IMR-90 (cell line): ENCODE measurements around the gene ALLC. TPM values are rescaled to one million over a fixed set of nuclear protein-coding genes. Genes with fewer than 3 reads are reported as not detected.

ENCODE experiments used
- ATAC-seq: fragments of 200-7000 bp; cut with Tn5 transposase; 2 replicates; pipeline ENCODE4 v1.9.1; 2020; ENCODE audit warnings: low read depth, mild to moderate bottlenecking, moderate library complexity
- BruUV-seq: library from RNA; stranded (reverse); fragments of 400-500 nt; replicated peaks from 2 replicates; lab custom pipeline; 2021; lab: Mats Ljungman, UMichigan
- CTCF ChIA-PET: fragments of 300-600 bp; formaldehyde crosslinking; extraction: SDS; loops from one replicate; lab custom pipeline; 2021; ENCODE audit warnings: antibody characterized with exemption; lab: Yijun Ruan, JAX
- POLR2A ChIA-PET: fragments of 300-600 bp; sonication (Branson Sonifier 250); formaldehyde crosslinking; loops from one replicate; lab custom pipeline; 2022; ENCODE audit warnings: antibody characterized with exemption; ENCODE audit not compliant: unreplicated experiment; lab: Charles Lee
- DNase-seq: peaks from one replicate; pipeline ENCODE4 v3.0.0; 2013
- H2AFZ ChIP-seq: replicated peaks from 2 replicates; pipeline ENCODE3; 2013; ENCODE audit warnings: low read length, mild to moderate bottlenecking; ENCODE audit not compliant: poor library complexity
- H2AK5ac ChIP-seq: 2 replicates; pipeline ENCODE4 v1.6.1; 2013; ENCODE audit warnings: low read depth, low read length, inconsistent platforms
- H2AK9ac ChIP-seq: replicated peaks from 2 replicates; pipeline ENCODE3; 2013; ENCODE audit warnings: mild to moderate bottlenecking, low read depth, low read length, moderate library complexity; ENCODE audit not compliant: poor library complexity
- H2BK120ac ChIP-seq: 2 replicates; pipeline ENCODE4 v1.6.1; 2013; ENCODE audit warnings: low read depth, low read length, inconsistent platforms
- H2BK15ac ChIP-seq: 3 replicates; pipeline ENCODE4 v1.6.1; 2013; ENCODE audit warnings: low read depth, low read length, inconsistent platforms
- H2BK20ac ChIP-seq: 2 replicates; pipeline ENCODE4 v1.6.1; 2013; ENCODE audit warnings: low read depth, mild to moderate bottlenecking, inconsistent platforms, low read length, moderate library complexity
- H2BK5ac ChIP-seq: 2 replicates; pipeline ENCODE4 v1.6.1; 2013; ENCODE audit warnings: mild to moderate bottlenecking, low read depth, low read length, inconsistent platforms; ENCODE audit not compliant: poor library complexity, severe bottlenecking
- H3K14ac ChIP-seq: replicated peaks from 2 replicates; pipeline ENCODE4 v1.6.1; 2013; ENCODE audit warnings: low read depth, low read length, inconsistent platforms
- H3K18ac ChIP-seq: 2 replicates; pipeline ENCODE4 v1.6.1; 2013; ENCODE audit warnings: low read depth, low read length, control low read depth
- H3K23ac ChIP-seq: 2 replicates; pipeline ENCODE4 v1.6.1; 2013; ENCODE audit warnings: low read depth, low read length, inconsistent platforms
- H3K27ac ChIP-seq: 2 replicates; pipeline ENCODE4 v1.5.1; 2013; ENCODE audit warnings: mild to moderate bottlenecking, control low read depth, low read length; ENCODE audit not compliant: insufficient read depth
- H3K27me3 ChIP-seq: 2 replicates; pipeline ENCODE4 v1.6.1; 2013; ENCODE audit warnings: low read length; ENCODE audit not compliant: control insufficient read depth, insufficient read depth
- H3K36me3 ChIP-seq: 2 replicates; pipeline ENCODE4 v1.6.1; 2013; ENCODE audit warnings: low read length, mixed read lengths; ENCODE audit not compliant: control insufficient read depth, insufficient read depth
- H3K4ac ChIP-seq: 2 replicates; pipeline ENCODE4 v1.6.1; 2013; ENCODE audit warnings: low read depth, low read length, inconsistent platforms
- H3K4me1 ChIP-seq: 2 replicates; pipeline ENCODE4 v1.6.1; 2013; ENCODE audit warnings: low read length, mixed read lengths; ENCODE audit not compliant: control insufficient read depth, insufficient read depth
- H3K4me2 ChIP-seq: 2 replicates; pipeline ENCODE4 v1.6.1; 2013; ENCODE audit warnings: low read depth, mild to moderate bottlenecking, control low read depth, low read length, moderate library complexity
- H3K4me3 ChIP-seq: 2 replicates; pipeline ENCODE4 v1.5.1; 2013; ENCODE audit warnings: low read depth, mild to moderate bottlenecking, control low read depth, low read length, moderate library complexity; ENCODE audit not compliant: insufficient read depth
- H3K56ac ChIP-seq: 2 replicates; pipeline ENCODE4 v1.6.1; 2013; ENCODE audit warnings: low read length, inconsistent platforms; ENCODE audit not compliant: insufficient read depth; ENCODE audit errors: extremely low read depth
- H3K79me1 ChIP-seq, 2 experiments: 2 replicates each; pipeline ENCODE4 v1.6.1; 2013; ENCODE audit warnings: low read length in 2 of 2, inconsistent platforms in 1 of 2, low read depth in 1 of 2
- H3K9ac ChIP-seq: 2 replicates; pipeline ENCODE4 v1.6.1; 2013; ENCODE audit warnings: low read depth, low read length, control low read depth
- H3K9me1 ChIP-seq: 2 replicates; pipeline ENCODE4 v1.6.1; 2013; ENCODE audit warnings: low read length, inconsistent platforms; ENCODE audit not compliant: insufficient read depth
- H3K9me3 ChIP-seq: 2 replicates; pipeline ENCODE4 v1.6.1; 2013; ENCODE audit warnings: low read length; ENCODE audit not compliant: control insufficient read depth, insufficient read depth
- H4K20me1 ChIP-seq: 2 replicates; pipeline ENCODE4 v1.6.1; 2013; ENCODE audit warnings: low read length, inconsistent platforms; ENCODE audit not compliant: insufficient read depth
- H4K5ac ChIP-seq: 2 replicates; pipeline ENCODE4 v1.6.1; 2013; ENCODE audit warnings: mild to moderate bottlenecking, low read depth, low read length, control low read depth
- H4K8ac ChIP-seq, 2 experiments: 2 replicates each; pipeline ENCODE4 v1.6.1; 2013; ENCODE audit warnings: low read depth in 2 of 2, low read length in 2 of 2, control low read depth in 1 of 2, inconsistent platforms in 1 of 2
- H4K91ac ChIP-seq: 2 replicates; pipeline ENCODE4 v1.6.1; 2013; ENCODE audit warnings: low read depth, low read length, inconsistent platforms; ENCODE audit not compliant: insufficient read depth
- BHLHE40 ChIP-seq: fragments of 150-350 bp; IDR thresholded peaks from 2 replicates; pipeline ENCODE4 v1.6.1; 2016; ENCODE audit warnings: mild to moderate bottlenecking, low read depth, low read length
- CEBPB ChIP-seq: IDR thresholded peaks from 2 replicates; pipeline ENCODE4 v1.6.1; 2012; ENCODE audit warnings: low read depth, low read length, improper control_type of control experiment
- CHD1 ChIP-seq: IDR thresholded peaks from 2 replicates; pipeline ENCODE4 v1.6.1; 2012; ENCODE audit warnings: low read depth, low read length, improper control_type of control experiment
- FOS ChIP-seq: fragments of 150-350 bp; IDR thresholded peaks from 2 replicates; pipeline ENCODE4 v1.6.1; 2016; ENCODE audit warnings: low read depth, low read length
- MAFK ChIP-seq: IDR thresholded peaks from 2 replicates; pipeline ENCODE4 v1.6.1; 2012; ENCODE audit warnings: low read depth, low read length, improper control_type of control experiment
- MAZ ChIP-seq: IDR thresholded peaks from 2 replicates; pipeline ENCODE4 v1.6.1; 2012; ENCODE audit warnings: low read depth, mild to moderate bottlenecking, low read length, improper control_type of control experiment, moderate library complexity, borderline replicate concordance
- MXI1 ChIP-seq: IDR thresholded peaks from 2 replicates; pipeline ENCODE4 v1.6.1; 2012; ENCODE audit warnings: low read depth, mild to moderate bottlenecking, low read length, moderate library complexity, borderline replicate concordance
- NFE2L2 ChIP-seq: fragments of 150-350 bp; IDR thresholded peaks from 2 replicates; pipeline ENCODE4 v1.6.1; 2016; ENCODE audit warnings: low read depth, mild to moderate bottlenecking, low read length
- POLR2A ChIP-seq: IDR thresholded peaks from 2 replicates; pipeline ENCODE4 v1.6.1; 2012; ENCODE audit warnings: mild to moderate bottlenecking, low read depth, low read length
- RAD21 ChIP-seq: IDR thresholded peaks from 2 replicates; pipeline ENCODE4 v1.6.1; 2012; ENCODE audit warnings: low read length, improper control_type of control experiment
- RCOR1 ChIP-seq: IDR thresholded peaks from 2 replicates; pipeline ENCODE4 v1.6.1; 2012; ENCODE audit warnings: mild to moderate bottlenecking, low read length, improper control_type of control experiment; ENCODE audit not compliant: insufficient replicate concordance
- RFX5 ChIP-seq: IDR thresholded peaks from 2 replicates; pipeline ENCODE4 v1.8.0; 2012; ENCODE audit warnings: low read depth, mild to moderate bottlenecking, low read length, moderate library complexity
- SMC3 ChIP-seq: fragments of 150-350 bp; IDR thresholded peaks from 2 replicates; pipeline ENCODE4 v1.6.1; 2016; ENCODE audit warnings: low read depth, mild to moderate bottlenecking, antibody characterized with exemption, low read length, moderate library complexity
- WGBS, 2 experiments: methylation state at CpG; one replicate each; pipeline versions ENCODE4 v1.1.5 to v1.1.7; 2013; ENCODE audit warnings: missing lambda C conversion rate in 2 of 2; ENCODE audit not compliant: insufficient read length in 1 of 2; ENCODE audit errors: extremely low coverage in 2 of 2; 5-methylcytosine and 5-hydroxymethylcytosine counted together
- dilution Hi-C: fragments of 300-500 bp; cut with HindIII; formaldehyde crosslinking; loops from one replicate; pipeline ENCODE4 v1.14.3; 2018; ENCODE audit warnings: low sequenced_read_pairs; ENCODE audit not compliant: unreplicated experiment
- in situ Hi-C: fragments of 300-500 bp; cut with MboI; formaldehyde crosslinking; loops from 3 replicates; pipeline ENCODE4 v1.14.3; 2019; ENCODE audit warnings: low sequenced_read_pairs, inconsistent platforms, mixed read lengths
- intact Hi-C: fragments of 100-400 bp; cut with micrococcal nuclease; formaldehyde crosslinking; loops from 2 replicates; pipeline ENCODE4 v1.10.0; 2022
- polyA plus RNA-seq, 3 experiments: library from polyadenylated mRNA; depleted of rRNA; stranded (reverse); fragments of >200 nt; gene quantifications; 2 replicates each; pipeline ENCODE4 v1.2.3, GENCODE V29; 2012; ENCODE audit warnings: low replicate concordance in 1 of 3
- total RNA-seq: library from RNA; depleted of rRNA; stranded (reverse); fragments of >200 nt; gene quantifications from 2 replicates; pipeline ENCODE4 v1.2.3, GENCODE V29; 2012
- TF ChIP-seq, protein P1 (sequence below): fragments of 150-350 bp; IDR thresholded peaks from 2 replicates; pipeline ENCODE4 v1.6.1; 2017; ENCODE audit warnings: mild to moderate bottlenecking, antibody characterized with exemption, low read length, low read depth
- TF ChIP-seq, protein P2 (sequence below): conservative IDR thresholded peaks from 2 replicates; pipeline ENCODE4 v1.5.1; 2012; ENCODE audit warnings: mild to moderate bottlenecking, low read depth, low read length, improper control_type of control experiment
- TF ChIP-seq, protein P3 (sequence below): fragments of 150-350 bp; IDR thresholded peaks from 2 replicates; pipeline ENCODE4 v1.6.1; 2016; ENCODE audit warnings: low read depth, mild to moderate bottlenecking, low read length, moderate library complexity, borderline replicate concordance

Gene ALLC
- total and polyA plus RNA-seq, 2 of the 4 experiments (the other 2 are of a cell fraction), result not detected

DNA sequence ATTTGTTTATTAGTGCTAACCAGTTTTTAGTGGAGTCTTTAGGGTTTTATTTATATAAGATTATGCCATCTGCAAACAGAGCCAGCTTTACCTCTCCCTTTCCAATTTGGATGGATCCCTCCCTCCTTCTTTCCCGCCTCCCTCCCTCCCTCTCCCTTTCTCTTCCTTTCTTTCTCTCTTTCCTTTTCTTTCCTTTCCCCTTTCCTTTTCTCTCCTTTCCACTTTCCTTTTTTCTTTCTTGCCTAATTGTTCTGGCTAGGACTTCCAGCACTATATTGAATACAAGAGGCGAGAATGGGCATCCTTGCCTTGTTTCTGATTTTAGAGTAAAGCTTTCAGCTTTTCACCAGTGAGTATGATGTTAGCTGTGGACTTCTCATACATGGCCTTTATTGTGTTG is 39.0 kb upstream of the ALLC start:
- no peak overlapping the region for H3K4ac ChIP-seq
- no peak overlapping the region for H3K9ac ChIP-seq
- no peak overlapping the region for H3K18ac ChIP-seq
- no peak overlapping the region for H3K4me3 ChIP-seq
- no peak overlapping the region for H2BK120ac ChIP-seq
- no peak overlapping the region for H2AK9ac ChIP-seq
- WGBS, 2 experiments, result 80% methylated on average over 1 of the region's 2 CpGs; no CpG with 5 or more reads in 1 of the 2 experiments
- no peak overlapping the region for H2AK5ac ChIP-seq
- H4K5ac ChIP-seq, result no peak overlapping the region
- no peak for DNase-seq
- no peak overlapping the region for H4K8ac ChIP-seq
- in situ Hi-C loops, result no loop called here
- H4K20me1 ChIP-seq, result no peaks in the 10 kb centered on the region
- H3K23ac ChIP-seq, result no peak overlapping the region
- CTCF ChIA-PET, result no interaction called here
- no peak overlapping the region for H2BK20ac ChIP-seq
- H3K9me3 ChIP-seq, result peaks cover 2% of the 10 kb centered on the region; the same call in 1 of the 2 replicates
- H3K56ac ChIP-seq, result no peak overlapping the region
- no peaks in the 10 kb centered on the region for H3K27me3 ChIP-seq
- no peak overlapping the region for H4K91ac ChIP-seq
- no peak overlapping the region for H2BK15ac ChIP-seq
- no TSS peak for BruUV-seq
- no peaks in the 10 kb centered on the region for H3K9me1 ChIP-seq
- no peak overlapping the region for H2BK5ac ChIP-seq
- dilution Hi-C loops, result no loop called here
- ATAC-seq, result no peak
- TF ChIP-seq, protein P1, sequence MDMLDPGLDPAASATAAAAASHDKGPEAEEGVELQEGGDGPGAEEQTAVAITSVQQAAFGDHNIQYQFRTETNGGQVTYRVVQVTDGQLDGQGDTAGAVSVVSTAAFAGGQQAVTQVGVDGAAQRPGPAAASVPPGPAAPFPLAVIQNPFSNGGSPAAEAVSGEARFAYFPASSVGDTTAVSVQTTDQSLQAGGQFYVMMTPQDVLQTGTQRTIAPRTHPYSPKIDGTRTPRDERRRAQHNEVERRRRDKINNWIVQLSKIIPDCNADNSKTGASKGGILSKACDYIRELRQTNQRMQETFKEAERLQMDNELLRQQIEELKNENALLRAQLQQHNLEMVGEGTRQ, result no peak
- no peak for TF ChIP-seq CEBPB
- TF ChIP-seq CHD1, result no peak
- no peak for TF ChIP-seq SMC3
- no peak for TF ChIP-seq BHLHE40
- TF ChIP-seq MXI1, result no peak
- TF ChIP-seq FOS, result no peak
- TF ChIP-seq, protein P2, sequence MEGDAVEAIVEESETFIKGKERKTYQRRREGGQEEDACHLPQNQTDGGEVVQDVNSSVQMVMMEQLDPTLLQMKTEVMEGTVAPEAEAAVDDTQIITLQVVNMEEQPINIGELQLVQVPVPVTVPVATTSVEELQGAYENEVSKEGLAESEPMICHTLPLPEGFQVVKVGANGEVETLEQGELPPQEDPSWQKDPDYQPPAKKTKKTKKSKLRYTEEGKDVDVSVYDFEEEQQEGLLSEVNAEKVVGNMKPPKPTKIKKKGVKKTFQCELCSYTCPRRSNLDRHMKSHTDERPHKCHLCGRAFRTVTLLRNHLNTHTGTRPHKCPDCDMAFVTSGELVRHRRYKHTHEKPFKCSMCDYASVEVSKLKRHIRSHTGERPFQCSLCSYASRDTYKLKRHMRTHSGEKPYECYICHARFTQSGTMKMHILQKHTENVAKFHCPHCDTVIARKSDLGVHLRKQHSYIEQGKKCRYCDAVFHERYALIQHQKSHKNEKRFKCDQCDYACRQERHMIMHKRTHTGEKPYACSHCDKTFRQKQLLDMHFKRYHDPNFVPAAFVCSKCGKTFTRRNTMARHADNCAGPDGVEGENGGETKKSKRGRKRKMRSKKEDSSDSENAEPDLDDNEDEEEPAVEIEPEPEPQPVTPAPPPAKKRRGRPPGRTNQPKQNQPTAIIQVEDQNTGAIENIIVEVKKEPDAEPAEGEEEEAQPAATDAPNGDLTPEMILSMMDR, result no peak
- no peak for TF ChIP-seq POLR2A
- TF ChIP-seq MAFK, result no peak
- no peak for TF ChIP-seq NFE2L2
- no peak for TF ChIP-seq RFX5
- TF ChIP-seq RAD21, result no peak
- TF ChIP-seq, protein P3, sequence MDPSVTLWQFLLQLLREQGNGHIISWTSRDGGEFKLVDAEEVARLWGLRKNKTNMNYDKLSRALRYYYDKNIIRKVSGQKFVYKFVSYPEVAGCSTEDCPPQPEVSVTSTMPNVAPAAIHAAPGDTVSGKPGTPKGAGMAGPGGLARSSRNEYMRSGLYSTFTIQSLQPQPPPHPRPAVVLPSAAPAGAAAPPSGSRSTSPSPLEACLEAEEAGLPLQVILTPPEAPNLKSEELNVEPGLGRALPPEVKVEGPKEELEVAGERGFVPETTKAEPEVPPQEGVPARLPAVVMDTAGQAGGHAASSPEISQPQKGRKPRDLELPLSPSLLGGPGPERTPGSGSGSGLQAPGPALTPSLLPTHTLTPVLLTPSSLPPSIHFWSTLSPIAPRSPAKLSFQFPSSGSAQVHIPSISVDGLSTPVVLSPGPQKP, result no peak
- TF ChIP-seq RCOR1, result no peak
- TF ChIP-seq MAZ, result no peak
- no peaks in the 10 kb centered on the region for H3K79me1 ChIP-seq
- intact Hi-C loops, result no loop called here
- H3K4me1 ChIP-seq, result no peaks in the 10 kb centered on the region
- no peaks in the 10 kb centered on the region for H3K36me3 ChIP-seq
- H3K27ac ChIP-seq, result no peak overlapping the region
- no peak overlapping the region for H2AFZ ChIP-seq
- no peak overlapping the region for H3K14ac ChIP-seq
- POLR2A ChIA-PET, result no interaction called here
- H3K4me2 ChIP-seq, result no peak overlapping the region
